PFSK-1 (cell line): ENCODE data around the gene CD302.

Source experiments
- POLR2AphosphoS5 ChIP-seq: IDR thresholded peaks from 2 replicates; pipeline ENCODE4 v1.6.1; 2012; ENCODE audit warnings: low read depth, mild to moderate bottlenecking, control low read depth, low read length, moderate library complexity
- SIN3A ChIP-seq: IDR thresholded peaks from 2 replicates; pipeline ENCODE4 v1.6.1; 2012; ENCODE audit warnings: mild to moderate bottlenecking, low read length, moderate library complexity, borderline replicate concordance; ENCODE audit not compliant: insufficient read depth
- TAF1 ChIP-seq: IDR thresholded peaks from 2 replicates; pipeline ENCODE4 v1.6.1; 2012; ENCODE audit warnings: low read length, control low read depth, borderline replicate concordance; ENCODE audit not compliant: insufficient read depth

- TF ChIP-seq SIN3A (no peak), TAF1 (no peak), POLR2AphosphoS5 (no peak)
Measured at GRCh38 chr2:159728629-159729028, 69.4 kb downstream of the CD302 start.
